Ecto neural progenitor cell (in vitro differentiated cells): ENCODE data around the gene HMGN1.

Experiments
- DNase-seq: peaks from one replicate; pipeline ENCODE4 v3.0.0-alpha.2; 2018; ENCODE audit warnings: low spot score

Gene HMGN1

DNA sequence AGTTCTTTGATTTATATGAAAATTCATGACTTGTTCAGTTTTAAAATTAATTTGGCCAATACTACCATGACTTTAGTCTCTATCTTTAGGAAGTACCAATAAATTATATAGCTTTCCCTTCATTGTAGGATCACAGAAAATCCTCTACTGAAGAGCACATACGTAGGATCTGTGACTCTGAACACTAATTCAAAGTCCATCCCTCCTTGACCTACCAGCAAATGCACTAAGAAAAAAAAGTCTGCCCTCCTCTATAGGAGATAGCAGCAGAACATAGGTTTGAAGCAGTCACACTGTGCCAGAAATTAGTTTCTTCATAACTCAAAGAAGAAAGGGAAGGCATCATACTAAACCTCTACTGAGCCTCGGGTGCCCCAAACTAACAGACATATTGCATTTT is 52.0 kb downstream of the HMGN1 start:
- no peak for DNase-seq
